Chondrocyte (in vitro differentiated cells): Measurements from ENCODE around the gene ZNF536. TPM values are rescaled to one million over a fixed set of nuclear protein-coding genes. Genes with fewer than 3 reads are reported as not detected.

Experiments used
- DNase-seq: peaks from one replicate; pipeline ENCODE4 v3.0.0; 2021; ENCODE audit warnings: mixed read lengths, low spot score
- H3K27ac Mint-ChIP-seq: one replicate; pipeline ENCODE4 v1.8.0; 2021; ENCODE audit warnings: mild to moderate bottlenecking, moderate library complexity, mixed read lengths; ENCODE audit not compliant: unreplicated experiment
- H3K27me3 Mint-ChIP-seq: 2 replicates; pipeline ENCODE4 v1.8.0; 2021; ENCODE audit warnings: low read depth, mixed read lengths
- H3K36me3 Mint-ChIP-seq: 2 replicates; pipeline ENCODE4 v1.8.0; 2021; ENCODE audit warnings: low read depth, mixed read lengths
- H3K4me1 Mint-ChIP-seq: 2 replicates; pipeline ENCODE4 v1.8.0; 2021; ENCODE audit warnings: low read depth, mild to moderate bottlenecking, mixed read lengths
- H3K4me3 Mint-ChIP-seq: one replicate; pipeline ENCODE4 v1.8.0; 2021; ENCODE audit warnings: mild to moderate bottlenecking, moderate library complexity, mixed read lengths; ENCODE audit not compliant: unreplicated experiment
- H3K9me3 Mint-ChIP-seq: 2 replicates; pipeline ENCODE4 v1.8.0; 2021; ENCODE audit warnings: low read depth, mixed read lengths
- CTCF ChIP-seq: fragments of 200-600 bp; sonication (generic); IDR thresholded peaks from 2 replicates; pipeline ENCODE4 v1.5.0; 2021; ENCODE audit warnings: antibody characterized with exemption, mild to moderate bottlenecking, moderate library complexity
- total RNA-seq: library from RNA; stranded (reverse); gene quantifications from 3 replicates; pipeline ENCODE4 v1.2.1, GENCODE V29; 2021

ZNF536 gene
- total RNA-seq, 1 donor from 2014 or later, result not detected

DNA sequence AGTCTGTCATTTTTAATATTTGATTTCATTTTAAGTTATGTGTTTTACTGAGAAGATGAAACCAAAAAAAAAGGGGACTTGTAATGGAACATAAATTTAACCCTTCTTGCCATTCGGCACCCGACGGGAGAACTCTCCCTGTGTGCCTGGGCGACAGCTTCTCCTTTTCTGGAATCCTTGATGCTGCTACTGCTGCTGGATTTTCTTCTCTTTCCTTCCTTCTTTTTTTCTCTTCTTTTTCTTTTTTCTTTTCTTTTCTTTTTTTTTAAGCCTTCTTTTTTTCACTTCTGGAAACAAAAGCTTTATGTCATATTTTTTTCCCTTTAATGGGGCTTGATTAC lies 11.1 kb upstream of the ZNF536 start:
- TF ChIP-seq CTCF, result no peak

GRCh38 chr19:30361721-30362120 lies 10.5 kb upstream of the ZNF536 start:
- Mint-ChIP-seq H3K9me3 (no peaks in the 10 kb centered on the region), H3K4me1 (no peaks in the 10 kb centered on the region), H3K36me3 (no peaks in the 10 kb centered on the region), H3K27ac (no peak overlapping the region), H3K4me3 (no peak overlapping the region), H3K27me3 (no peaks in the 10 kb centered on the region)
- no peak for TF ChIP-seq CTCF
- DNase-seq, result no peak

More for the DNA sequence above, 11.1 kb upstream of the ZNF536 start:
- no peaks in the 10 kb centered on the region for H3K9me3 Mint-ChIP-seq
- DNase-seq, result no peak
- no peak overlapping the region for H3K4me3 Mint-ChIP-seq
- no peak overlapping the region for H3K27ac Mint-ChIP-seq
- H3K4me1 Mint-ChIP-seq, result no peaks in the 10 kb centered on the region
- no peaks in the 10 kb centered on the region for H3K27me3 Mint-ChIP-seq
- no peaks in the 10 kb centered on the region for H3K36me3 Mint-ChIP-seq

GRCh38 chr19:30362156-30362754 lies 9.9 kb upstream of the ZNF536 start:
- Mint-ChIP-seq H3K36me3 (no peaks in the 10 kb centered on the region), H3K4me3 (no peak overlapping the region), H3K27ac (no peak overlapping the region), H3K27me3 (no peaks in the 10 kb centered on the region), H3K4me1 (no peaks in the 10 kb centered on the region), H3K9me3 (no peaks in the 10 kb centered on the region)
- no peak for TF ChIP-seq CTCF
- DNase-seq, result no peak

DNA sequence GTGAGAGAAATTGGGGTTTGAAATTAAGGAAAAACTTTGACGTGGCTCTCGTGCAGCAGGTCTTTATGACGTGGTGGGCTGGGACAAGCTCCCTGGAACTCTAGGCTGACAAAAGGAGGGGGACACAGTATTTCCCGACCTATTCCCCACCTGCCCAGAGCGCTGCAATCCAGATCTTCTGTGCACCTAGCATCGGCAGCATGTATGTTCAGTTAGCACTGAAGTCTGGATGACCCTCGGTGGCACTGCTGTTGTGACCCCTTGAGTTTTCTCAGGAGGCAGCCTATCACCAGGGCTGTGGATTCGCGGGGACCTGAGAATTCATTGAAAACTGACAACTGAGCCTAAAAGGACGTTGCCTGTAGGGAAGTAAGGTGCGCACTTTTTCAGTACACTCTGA lies 9.1 kb upstream of the ZNF536 start:
- Mint-ChIP-seq H3K27me3 (no peaks in the 10 kb centered on the region), H3K4me3 (no peak overlapping the region), H3K4me1 (no peaks in the 10 kb centered on the region), H3K27ac (no peak overlapping the region), H3K36me3 (no peaks in the 10 kb centered on the region), H3K9me3 (no peaks in the 10 kb centered on the region)
- no peak for DNase-seq
- no peak for TF ChIP-seq CTCF

GRCh38 chr19:30364866-30365800 lies 7.1 kb upstream of the ZNF536 start:
- Mint-ChIP-seq H3K4me1 (no peaks in the 10 kb centered on the region), H3K36me3 (no peaks in the 10 kb centered on the region), H3K4me3 (no peak overlapping the region), H3K27ac (no peak overlapping the region), H3K27me3 (peaks cover 6% of the 10 kb centered on the region), H3K9me3 (no peaks in the 10 kb centered on the region)
- TF ChIP-seq CTCF, result no peak
- DNase-seq, result no peak
